HG02678 (cell line): ENCODE data around the gene KAZN.

Experiments used
- ATAC-seq: cut with Tn5 transposase; IDR thresholded peaks from one replicate; pipeline ENCODE4 v1.9.1; 2021; ENCODE audit warnings: mild to moderate bottlenecking, moderate library complexity; ENCODE audit not compliant: unreplicated experiment

KAZN gene

DNA sequence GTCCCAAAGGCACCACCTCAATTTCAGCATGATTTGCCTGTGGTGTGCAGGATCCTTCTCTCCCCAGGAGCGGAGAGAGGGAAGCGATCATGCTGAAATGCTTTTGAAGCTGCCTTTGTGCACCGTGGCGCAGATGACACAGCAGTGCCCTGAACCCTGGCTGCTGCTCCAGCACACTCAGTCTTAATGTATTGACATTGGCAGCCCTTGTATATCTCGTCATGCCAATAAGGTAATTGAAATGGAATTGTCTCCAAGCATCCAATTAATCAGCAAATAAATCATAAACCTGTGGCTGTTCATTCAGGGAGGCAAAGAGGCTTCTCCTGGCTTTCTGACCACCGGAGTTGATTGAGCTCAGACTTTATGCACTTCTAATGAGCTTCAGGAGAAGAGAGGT, 139.8 kb downstream of the KAZN start:
- no peak for ATAC-seq

DNA sequence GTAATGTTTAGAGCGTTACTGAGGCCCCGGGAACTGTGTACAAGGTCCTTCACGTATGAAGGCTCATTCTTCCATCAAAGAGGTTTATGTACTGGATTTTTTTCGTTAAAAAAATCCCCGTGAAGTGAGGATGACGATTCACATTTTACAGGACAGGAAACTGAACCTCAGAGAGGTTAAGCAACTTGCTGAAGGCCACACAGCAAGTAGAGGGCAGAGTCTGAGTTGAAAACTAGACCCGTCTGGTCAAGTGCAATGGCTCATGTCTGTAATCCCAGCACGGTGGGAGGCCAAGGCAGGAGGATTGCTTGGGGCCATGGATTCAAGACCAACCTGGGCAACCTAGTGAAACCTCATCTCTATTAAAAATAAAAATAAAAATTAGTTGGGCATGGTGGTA, 140.2 kb downstream of the KAZN start:
- ATAC-seq, result no peak

DNA sequence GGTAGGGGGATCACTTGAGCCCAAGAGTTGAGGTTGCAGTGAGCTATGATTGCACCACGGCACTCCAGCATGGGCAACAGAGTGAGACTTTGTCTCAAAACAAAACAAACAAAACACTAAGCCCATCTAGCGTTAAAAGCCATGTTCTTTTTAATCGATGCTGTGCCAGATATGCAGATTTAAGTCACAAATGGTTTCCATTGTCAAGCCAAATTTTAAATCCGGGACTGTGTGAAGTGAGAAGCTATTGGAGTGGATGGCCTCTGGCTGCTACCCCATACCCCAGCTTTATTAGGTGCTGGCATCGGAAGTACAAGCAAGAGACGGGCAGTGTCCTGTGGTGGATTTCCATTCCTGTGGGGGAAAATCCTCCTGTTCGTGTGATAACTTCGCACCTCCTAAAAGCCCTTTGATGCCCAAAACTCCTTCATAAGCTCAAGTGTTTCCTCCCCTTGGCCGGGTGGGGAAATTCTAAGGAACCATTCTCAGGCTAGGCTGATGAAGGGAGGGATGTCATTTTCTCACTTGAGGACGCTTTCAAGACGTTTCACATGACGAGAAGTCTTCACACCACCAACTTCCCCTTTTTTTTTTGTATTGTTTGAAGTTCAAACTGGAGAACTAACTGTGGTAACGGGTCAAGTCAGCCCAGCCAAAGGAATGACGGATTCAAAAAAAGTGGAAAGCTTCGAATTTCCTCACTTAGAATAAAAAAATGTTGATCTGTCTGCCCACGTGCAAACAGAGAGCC, 140.8 kb downstream of the KAZN start:
- no peak for ATAC-seq

DNA sequence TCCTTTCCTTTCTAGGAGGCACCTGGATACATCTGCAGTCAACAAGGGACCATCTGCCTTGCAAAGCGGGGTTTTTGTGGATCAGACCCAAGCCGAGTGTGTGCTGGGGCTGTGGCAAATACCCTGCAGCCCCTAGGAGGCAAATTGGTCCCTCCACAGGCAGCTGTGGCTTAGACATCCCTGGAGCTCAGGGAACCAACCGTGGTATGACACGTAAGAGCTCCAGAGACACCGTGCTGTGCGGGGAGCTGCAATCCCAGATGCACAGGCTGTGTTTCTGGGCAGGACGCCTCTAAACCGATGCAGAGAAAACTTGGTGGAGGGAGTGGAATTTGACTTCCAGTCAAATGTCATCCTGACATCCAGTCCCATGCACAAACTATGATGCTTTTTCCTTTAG, 141.5 kb downstream of the KAZN start:
- no peak for ATAC-seq

DNA sequence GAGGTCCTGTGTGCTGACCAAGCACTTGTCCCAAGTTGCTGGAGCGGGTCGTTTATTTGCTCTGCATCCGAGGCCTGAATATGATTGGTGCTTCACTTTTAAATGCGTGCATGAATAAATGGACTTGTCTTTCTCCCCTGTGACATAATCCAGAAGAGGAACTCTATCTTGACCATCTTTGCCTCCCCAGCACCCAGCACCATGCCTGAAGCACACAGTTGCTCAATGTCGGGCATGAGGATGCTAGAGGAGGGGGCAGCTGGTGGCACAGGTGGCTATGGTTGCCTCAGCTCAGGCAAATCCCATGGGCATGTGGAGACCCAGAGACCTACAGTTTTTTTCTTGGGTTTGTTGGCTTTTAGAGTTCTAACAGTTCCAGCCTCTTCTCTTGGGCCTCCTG, 142.6 kb downstream of the KAZN start:
- ATAC-seq, result no peak

DNA sequence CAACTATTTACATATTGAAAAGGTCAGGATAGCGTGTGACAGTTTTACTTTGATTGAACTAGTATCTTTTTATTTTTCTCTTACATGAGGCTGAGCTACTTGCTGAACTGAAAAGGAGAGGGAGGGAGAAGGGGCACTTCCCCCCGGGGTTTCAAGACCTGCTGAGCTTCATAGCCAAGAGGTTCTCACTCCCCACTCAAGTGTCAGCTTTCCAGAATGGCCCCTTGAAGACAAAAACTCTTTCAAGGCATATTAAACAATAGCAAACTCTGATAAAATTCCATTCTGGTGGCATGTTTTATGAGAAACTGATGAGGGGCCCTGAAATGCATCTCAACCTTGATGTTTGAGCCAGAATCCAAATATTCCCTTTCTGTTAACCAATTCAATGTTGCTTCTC, 143.0 kb downstream of the KAZN start:
- no peak for ATAC-seq

DNA sequence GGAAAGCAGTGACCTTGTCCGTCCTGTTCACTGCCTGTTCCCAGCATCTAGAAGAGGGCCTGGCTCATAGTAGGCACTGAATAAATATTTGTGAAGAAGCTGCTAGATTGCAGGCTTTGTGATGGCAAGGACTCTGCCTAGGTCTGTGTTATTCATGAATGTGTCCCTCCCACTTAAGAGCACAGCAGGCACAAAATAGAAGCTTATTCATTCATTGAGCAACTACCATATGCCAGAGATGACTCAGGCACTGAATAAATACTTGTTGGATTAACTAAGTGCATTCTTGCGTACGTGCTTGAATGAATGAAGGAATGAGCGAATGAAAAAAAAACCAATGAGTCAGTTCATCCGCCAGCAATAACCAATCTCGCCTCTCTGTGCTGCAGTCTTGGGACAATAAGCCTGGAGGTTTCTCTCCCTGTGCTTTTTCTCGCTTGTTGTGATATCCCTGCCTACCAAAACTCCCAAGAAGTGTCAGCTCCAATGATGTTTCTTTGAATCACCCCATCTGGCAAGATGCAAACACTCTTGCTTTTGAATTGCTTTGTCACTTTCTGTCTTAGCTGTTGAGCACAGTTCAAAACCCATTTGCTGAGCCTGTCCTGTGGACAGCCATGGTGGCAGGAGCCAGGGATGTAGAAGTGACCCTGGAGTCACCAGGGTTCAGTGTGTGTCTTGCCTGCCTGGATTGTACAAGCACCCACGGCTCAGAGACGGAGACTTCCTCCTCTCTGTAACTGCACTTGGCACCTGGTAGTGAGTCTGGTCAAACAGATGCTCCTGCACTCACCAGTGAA, 143.9 kb downstream of the KAZN start:
- no peak for ATAC-seq

DNA sequence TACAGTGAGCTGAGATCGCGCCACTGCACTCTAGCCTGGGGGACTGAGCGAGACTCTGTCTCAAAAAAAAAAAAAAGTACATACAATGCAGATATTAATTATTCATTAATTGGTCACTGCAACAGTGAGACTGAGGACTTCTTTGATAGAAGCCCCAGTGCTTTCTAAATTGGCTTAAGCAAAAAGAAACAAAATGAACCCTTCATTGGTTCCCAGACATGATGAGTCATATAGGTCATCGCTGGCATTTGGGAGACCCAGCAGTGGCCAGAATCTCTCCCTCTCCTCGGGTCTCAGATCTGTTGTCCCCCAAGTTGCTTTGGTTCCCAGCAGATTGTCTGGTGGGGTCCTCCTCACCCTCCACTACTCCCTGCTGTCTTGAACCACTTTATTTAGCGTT, 144.9 kb downstream of the KAZN start:
- ATAC-seq, result no peak

DNA sequence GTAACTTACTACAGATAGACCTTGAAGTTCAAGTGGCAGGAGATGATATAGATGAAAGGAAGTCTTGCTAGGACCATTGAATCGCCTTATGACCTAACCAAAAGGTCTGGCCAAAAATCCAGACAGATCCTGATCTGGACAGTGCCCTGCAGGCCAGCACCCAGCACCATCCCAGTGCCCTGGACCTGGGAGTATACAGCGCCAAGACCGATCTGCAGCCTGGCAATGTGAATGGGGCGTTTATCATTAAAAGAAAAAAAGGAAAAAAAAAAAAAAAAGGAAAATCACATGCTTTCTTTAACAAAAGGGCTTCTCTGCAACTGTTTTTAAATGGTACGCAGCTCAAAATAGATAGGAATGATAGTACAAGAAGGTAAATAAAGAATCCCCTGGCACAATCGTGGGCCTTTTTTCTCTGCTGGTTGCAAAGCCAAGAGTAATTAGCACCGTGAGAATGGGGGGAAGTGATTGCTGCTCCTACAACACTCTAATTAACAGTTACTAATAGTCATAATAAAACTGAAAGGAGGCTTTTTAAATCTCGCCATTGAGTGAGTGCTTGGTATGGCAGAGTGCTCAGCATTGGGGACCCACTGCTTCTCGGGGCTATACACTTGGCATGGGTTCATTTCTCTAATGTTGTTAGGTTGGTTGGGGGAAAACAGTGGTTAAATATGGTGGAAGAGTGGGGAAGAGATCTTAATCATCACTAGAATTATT, 146.7 kb downstream of the KAZN start:
- ATAC-seq, result no peak

DNA sequence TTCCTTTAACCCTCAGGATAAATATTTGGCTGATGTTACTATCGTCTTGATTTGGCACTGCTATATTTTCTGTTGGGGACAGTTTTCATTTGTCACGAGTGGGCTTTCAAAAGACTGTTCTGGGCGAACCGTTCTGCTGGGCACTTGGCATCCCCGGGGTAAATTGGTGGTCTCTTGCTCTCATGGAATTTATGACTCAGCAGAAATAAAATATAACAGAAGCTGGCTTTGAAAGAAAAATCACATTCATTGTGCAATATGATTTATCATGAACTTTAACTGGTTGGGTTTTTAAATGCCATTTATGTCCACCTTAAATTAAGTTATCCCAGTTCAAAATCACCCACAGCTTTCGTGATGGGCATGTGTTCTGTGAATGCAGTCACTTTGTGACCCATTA, 147.3 kb downstream of the KAZN start:
- no peak for ATAC-seq

DNA sequence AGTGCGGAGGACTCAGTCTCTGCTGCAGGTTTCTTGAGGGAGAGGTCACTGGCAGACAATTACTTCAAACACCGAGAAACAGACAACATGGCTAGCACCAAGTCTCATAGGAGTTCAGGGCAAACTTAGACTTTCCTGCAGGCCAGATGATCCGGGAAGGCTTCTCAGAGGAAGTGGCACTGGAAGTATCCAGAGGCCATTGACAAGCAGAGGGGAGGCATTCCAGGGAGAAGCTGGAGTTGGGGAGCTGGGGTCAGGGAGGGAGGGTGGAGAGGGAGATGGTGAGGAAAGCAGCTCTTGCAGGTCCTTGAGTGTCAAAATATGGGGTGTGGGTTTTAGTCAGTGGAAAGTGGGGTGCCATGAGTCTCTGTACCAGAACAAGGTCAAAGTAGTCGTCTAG, 147.9 kb downstream of the KAZN start:
- ATAC-seq, result no peak

DNA sequence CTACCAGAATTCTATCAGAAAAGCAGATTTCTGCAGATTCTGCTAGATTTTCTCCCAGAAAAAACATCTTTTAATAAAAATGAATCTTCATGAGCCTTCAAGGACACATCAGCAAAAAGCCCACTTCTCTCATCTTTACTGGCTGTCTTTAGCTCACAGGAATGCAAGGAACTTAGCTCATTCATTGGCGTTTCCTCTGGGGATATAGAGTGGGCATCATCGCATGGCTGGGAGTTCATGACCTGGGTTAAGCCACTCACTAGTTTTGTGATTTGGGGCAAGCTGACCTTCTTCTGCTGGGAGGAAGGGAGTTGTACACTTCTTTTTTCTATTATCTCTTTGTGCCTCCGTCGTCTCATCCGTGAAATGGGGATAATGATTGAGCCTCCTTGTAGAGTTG, 149.7 kb downstream of the KAZN start:
- ATAC-seq, result no peak

DNA sequence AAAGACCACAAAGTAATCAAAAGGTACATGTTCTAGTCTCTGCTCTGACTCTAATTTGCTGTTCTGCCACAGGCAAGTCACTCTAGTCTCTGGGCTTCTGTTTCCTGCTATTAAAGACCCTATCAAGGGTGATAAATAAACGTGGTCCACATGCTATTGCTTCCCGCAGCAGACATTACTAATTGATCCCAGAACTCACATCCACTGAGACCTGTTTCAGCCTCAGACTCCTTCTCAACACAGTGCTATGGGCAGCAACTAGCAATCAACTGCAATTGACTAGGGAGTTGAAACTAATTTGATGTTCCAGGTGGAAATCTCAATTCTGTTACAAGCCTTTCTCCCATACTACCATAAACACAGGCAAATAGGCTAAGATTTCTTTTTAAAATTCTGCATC, 150.5 kb downstream of the KAZN start:
- no peak for ATAC-seq

DNA sequence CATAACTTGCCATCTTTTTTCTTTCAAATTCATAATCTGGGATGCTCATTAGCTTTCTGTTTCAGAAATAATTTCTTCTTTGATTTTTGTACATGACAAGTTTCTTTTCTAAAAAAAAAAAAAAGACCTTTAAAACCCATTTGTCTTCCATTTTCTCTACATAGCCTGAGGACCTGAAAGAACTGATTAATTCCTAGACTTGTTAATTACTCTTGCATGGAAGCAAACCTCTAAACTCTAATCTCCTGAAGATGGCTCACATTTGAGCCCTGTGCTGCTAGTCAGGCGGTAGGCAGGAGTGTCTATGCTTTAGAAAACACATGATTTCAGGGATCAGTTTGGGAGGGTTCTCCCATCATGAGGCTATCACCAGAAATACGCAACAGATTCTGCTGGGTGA, 152.0 kb downstream of the KAZN start:
- ATAC-seq, result no peak

DNA sequence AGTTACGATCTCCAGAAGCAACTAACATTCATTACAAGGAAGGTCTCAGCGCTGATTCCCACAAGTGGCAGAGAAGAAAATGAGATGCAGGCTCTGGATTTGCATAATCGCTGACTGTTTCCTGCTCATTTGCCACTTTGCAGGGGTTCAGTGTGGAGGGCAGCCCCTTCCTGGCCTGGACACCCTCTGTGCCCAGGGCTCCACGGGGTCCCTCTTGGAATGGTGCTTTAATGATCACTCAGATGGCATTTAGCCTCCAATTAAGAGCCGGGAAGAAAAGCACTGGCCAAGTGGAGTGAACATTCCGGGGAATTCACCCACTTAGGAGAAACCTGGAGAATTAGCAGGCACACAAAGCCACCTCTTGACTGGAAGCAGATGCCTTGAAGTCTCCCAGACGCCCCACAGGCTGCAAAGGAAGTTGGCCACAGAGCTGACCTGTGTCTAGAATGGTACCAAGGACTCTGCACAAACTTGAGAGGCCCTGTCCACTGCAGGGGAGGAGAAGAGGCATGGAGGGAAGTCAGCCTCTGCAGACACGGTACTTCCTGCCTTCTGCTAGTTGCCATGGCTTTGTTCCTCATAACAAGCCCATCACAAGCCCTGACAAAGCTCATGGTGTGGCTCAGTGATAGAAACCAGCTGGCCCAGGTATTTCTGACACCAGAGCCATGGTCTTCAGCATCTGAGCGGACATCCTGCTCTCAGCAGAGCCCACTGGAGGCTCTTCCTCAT, 157.2 kb downstream of the KAZN start:
- ATAC-seq, result no peak

DNA sequence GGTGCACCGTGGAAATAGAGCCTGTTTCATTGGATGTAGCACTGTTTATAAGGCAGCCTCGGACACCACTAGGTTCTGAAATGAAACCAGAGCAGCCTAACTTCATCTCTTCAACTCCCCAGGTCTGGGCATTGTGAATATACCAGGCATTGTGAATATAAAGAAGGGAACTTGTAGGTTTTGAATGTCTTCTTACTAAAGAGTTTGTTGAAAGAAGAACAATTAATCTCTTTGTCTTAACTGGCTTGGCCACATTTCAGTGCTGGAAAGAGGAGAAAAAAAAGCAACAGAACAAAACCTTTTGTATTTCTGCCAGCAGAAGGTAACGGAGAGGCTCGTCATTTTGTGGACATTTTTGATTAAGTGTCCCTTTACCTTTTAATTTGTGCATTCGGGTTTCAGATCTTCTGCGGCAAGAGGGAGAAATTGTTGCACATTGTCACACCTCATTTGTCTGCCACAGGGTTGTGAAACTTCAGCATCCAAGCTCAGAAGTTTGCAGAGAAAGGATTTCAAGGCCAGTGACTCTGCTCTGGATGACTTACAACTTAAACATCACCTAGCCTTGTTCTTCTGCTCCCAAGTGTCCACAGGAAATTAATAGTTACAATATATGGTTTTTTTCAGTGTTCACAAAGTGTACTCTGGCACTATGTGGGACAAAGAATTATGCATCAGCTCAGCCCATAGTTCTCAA, 158.3 kb downstream of the KAZN start:
- ATAC-seq, result no peak

DNA sequence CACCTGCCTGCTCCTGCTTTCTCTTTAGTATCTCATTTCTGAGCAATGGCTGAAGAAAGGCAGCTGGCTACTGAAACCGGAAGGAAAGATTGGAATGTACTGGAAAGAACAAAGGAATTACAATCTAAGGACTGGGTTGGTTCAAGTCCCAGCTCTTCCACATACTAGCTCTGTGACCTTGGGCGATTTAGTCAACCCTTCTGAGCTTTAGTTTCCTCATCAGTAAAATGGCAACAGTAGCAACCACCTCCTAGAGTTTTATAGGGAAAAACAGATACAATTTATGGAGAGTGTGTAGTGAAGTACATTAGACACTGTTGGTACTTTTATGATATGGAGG, 158.8 kb downstream of the KAZN start:
- ATAC-seq, result no peak

DNA sequence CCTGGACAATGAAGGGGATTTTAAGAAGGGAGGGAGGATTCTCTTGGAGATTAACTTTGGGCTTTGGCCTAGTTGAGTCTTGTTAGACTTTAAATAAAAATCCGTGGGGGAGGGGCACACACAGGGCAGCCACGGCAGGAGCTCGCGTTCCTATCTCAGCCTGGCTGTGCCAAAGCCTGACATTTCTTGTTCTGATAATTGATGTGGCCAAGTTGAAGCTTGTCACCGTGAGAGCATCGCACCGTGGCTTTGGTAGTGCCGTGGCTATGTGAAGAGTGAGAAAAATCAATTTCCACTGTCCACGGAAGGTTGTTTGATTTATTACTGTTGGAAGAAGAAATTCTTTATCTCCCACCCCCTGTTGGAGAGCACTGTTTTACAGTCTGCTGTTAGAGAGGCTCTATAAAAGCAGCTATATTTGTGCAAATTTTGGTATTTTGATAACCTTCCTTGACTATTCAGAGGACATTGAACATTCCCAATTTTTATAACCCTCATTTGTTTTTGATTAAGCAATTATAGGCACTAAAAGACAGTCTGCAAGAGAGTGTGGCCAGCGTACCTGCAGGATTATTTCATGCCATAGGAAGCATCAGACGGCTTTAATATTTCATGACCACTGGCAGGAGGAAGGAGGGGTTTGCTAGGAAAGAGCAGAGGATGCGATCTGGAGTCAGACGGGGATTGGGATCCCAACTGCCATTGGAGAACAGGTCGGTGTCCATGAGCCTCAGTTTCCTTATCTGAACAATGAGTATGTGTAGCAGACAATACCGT, 160.7 kb downstream of the KAZN start:
- ATAC-seq, result no peak

DNA sequence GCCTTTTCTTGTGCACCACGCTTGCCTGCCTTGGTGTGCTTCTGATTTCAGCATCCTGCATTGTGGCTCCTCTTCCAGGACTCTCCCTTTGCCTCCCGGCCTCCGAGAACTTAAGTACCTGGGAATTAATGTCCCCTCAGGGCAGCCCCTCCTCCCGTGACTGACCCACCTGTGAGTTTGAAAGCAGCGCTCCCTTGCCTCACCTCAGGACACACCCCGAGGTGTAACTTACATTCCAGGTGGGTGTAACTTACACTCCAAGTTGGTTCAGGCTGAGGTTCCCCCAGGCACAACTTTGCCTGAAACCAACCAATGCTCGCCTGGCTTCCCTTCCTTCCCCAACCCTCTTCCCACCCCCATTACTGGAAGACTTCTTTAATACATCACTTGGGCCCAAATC, 161.4 kb downstream of the KAZN start:
- ATAC-seq, result no peak

DNA sequence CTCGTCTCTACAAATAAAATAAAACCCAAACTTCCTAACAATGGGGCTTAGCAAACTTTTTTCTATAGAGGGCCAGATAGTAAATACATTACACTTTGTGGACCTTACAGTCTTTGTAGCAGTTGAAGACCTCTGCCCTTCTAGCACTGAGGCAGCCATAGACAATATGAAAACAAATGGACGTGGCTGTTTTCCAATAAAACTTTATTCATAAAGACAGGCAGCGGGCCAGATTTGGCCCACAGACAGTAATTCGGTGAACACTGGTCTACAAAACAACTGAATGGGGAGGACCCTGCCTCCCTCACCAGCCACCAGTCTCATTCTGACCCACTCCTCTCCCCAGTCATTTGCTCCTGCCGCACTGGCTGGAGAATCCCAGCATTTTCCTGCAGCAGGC, 162.3 kb downstream of the KAZN start:
- no peak for ATAC-seq
